GM12892 (cell line): ENCODE data around the gene PEX5.

Experiments used
- POLR2A ChIP-seq: IDR thresholded peaks from 2 replicates; pipeline ENCODE4 v1.6.1; 2011; ENCODE audit warnings: low read depth, low read length, control low read depth
- POLR2AphosphoS5 ChIP-seq: IDR thresholded peaks from 2 replicates; pipeline ENCODE4 v1.6.1; 2011; ENCODE audit warnings: low read depth, low read length, control low read depth
- TAF1 ChIP-seq: IDR thresholded peaks from 2 replicates; pipeline ENCODE4 v1.6.1; 2011; ENCODE audit warnings: low read depth, mild to moderate bottlenecking, control low read depth, low read length, borderline replicate concordance

- TF ChIP-seq POLR2A (no peak), TAF1 (no peak), POLR2AphosphoS5 (no peak)
These were observed 976 bp downstream of the PEX5 start for GRCh38 chr12:7190268-7191055.
